ENCODE measurements around the gene WDFY4. TPM values are rescaled to one million over a fixed set of nuclear protein-coding genes. Genes with fewer than 3 reads are reported as not detected.
A peak's percentile ranks its signal among the peaks of the same experiment; 100 is the strongest.

WDFY4 gene
- total RNA-seq, 1 donor from 2014 or later = 0.94 TPM

GRCh38 chr10:48656241-48656913 lies 28.3 kb upstream of the WDFY4 start:
- DNase-seq = peak; percentile 88

GRCh38 chr10:48656914-48657305 lies 27.8 kb upstream of the WDFY4 start:
- DNase-seq = no peak

GRCh38 chr10:48657416-48657815 lies 27.3 kb upstream of the WDFY4 start:
- no peak for DNase-seq

- peak; percentile 24 for DNase-seq
Measured at GRCh38 chr10:48658243-48658974, 26.3 kb upstream of the WDFY4 start.

GRCh38 chr10:48658975-48659269 lies 25.8 kb upstream of the WDFY4 start:
- DNase-seq = no peak

- DNase-seq = no peak
Measured at GRCh38 chr10:48659790-48660189, 24.9 kb upstream of the WDFY4 start.

- DNase-seq = no peak
Measured at GRCh38 chr10:48661441-48661840, 23.2 kb upstream of the WDFY4 start.

- no peak for DNase-seq
Measured at GRCh38 chr10:48667960-48668590, 16.6 kb upstream of the WDFY4 start.

- DNase-seq = no peak
Measured at GRCh38 chr10:48670978-48671913, 13.4 kb upstream of the WDFY4 start.

- DNase-seq = no peak
Measured at GRCh38 chr10:48671914-48672595, 12.6 kb upstream of the WDFY4 start.

- no peak for DNase-seq
Measured at GRCh38 chr10:48672596-48673265, 11.9 kb upstream of the WDFY4 start.

- no peak for DNase-seq
Measured at GRCh38 chr10:48677625-48678024, 7.0 kb upstream of the WDFY4 start.

- DNase-seq = no peak
Measured at GRCh38 chr10:48678041-48678440, 6.6 kb upstream of the WDFY4 start.

GRCh38 chr10:48681740-48682139 lies 2.9 kb upstream of the WDFY4 start:
- no peak for DNase-seq

GRCh38 chr10:48682265-48682664 lies 2.4 kb upstream of the WDFY4 start:
- no peak for DNase-seq

- no peak for DNase-seq
Measured at GRCh38 chr10:48683424-48683823, 1.2 kb upstream of the WDFY4 start.

- no peak for DNase-seq
Measured at GRCh38 chr10:48683868-48684267, 805 bp upstream of the WDFY4 start.

- DNase-seq = no peak
Measured at GRCh38 chr10:48684463-48684791, 246 bp upstream of the WDFY4 start.

GRCh38 chr10:48685731-48686130 lies 1.1 kb downstream of the WDFY4 start:
- DNase-seq = no peak

GRCh38 chr10:48690791-48691660 lies 6.4 kb downstream of the WDFY4 start:
- DNase-seq = no peak

Measured in occipital lobe (tissue), 2 donors.